ENCODE measurements around the gene NEK6.

Gene NEK6

GRCh38 chr9:124358631-124359030, 100.9 kb downstream of the NEK6 start:
- DNase-seq, result no peak

- DNase-seq, result no peak
These were observed 101.7 kb downstream of the NEK6 start for GRCh38 chr9:124359426-124359825.

- DNase-seq, result no peak
These were observed 102.3 kb downstream of the NEK6 start for GRCh38 chr9:124359855-124360678.

GRCh38 chr9:124361128-124361527, 103.4 kb downstream of the NEK6 start:
- DNase-seq, result no peak

GRCh38 chr9:124363326-124364096, 105.8 kb downstream of the NEK6 start:
- DNase-seq, result no peak

GRCh38 chr9:124364141-124364540, 106.4 kb downstream of the NEK6 start:
- DNase-seq, result no peak

GRCh38 chr9:124365036-124365435, 107.3 kb downstream of the NEK6 start:
- no peak for DNase-seq

- DNase-seq, result no peak
These were observed 108.9 kb downstream of the NEK6 start for GRCh38 chr9:124366476-124367220.

- DNase-seq, result no peak
These were observed 110.9 kb downstream of the NEK6 start for GRCh38 chr9:124368692-124369091.

GRCh38 chr9:124369231-124369797, 111.6 kb downstream of the NEK6 start:
- DNase-seq, result no peak

- DNase-seq, result no peak
These were observed 113.3 kb downstream of the NEK6 start for GRCh38 chr9:124370896-124371582.

- DNase-seq, result no peak
These were observed 114.3 kb downstream of the NEK6 start for GRCh38 chr9:124372038-124372437.

GRCh38 chr9:124373386-124373785, 115.6 kb downstream of the NEK6 start:
- DNase-seq, result no peak

GRCh38 chr9:124373851-124374250, 116.1 kb downstream of the NEK6 start:
- DNase-seq, result no peak

- no peak for DNase-seq
These were observed 118.0 kb downstream of the NEK6 start for GRCh38 chr9:124375726-124376125.

GRCh38 chr9:124376329-124376728, 118.6 kb downstream of the NEK6 start:
- no peak for DNase-seq

GRCh38 chr9:124377551-124378406, 120.0 kb downstream of the NEK6 start:
- no peak for DNase-seq

- DNase-seq, result no peak
These were observed 123.6 kb downstream of the NEK6 start for GRCh38 chr9:124381170-124381945.

- no peak for DNase-seq
These were observed 126.5 kb downstream of the NEK6 start for GRCh38 chr9:124384210-124384609.

- no peak for DNase-seq
These were observed 127.1 kb downstream of the NEK6 start for GRCh38 chr9:124384846-124385245.

- DNase-seq, result no peak
These were observed 127.9 kb downstream of the NEK6 start for GRCh38 chr9:124385623-124386022.

Measured in KG1 (cell line).